ENCODE measurements around the gene IL18.

- TF ChIP-seq CTCF (IDR thresholded peaks at IDR 0.05) (no peak), ZFX (IDR thresholded peaks at IDR 0.05; ENCODE audit: borderline replicate concordance) (no peak)
Measured at GRCh38 chr11:112177589-112177988, 13.7 kb upstream of the IL18 start.
